HUES6 (cell line): ENCODE data around the gene ARID5B.

Source experiments
- H3K27ac ChIP-seq: 2 replicates; pipeline ENCODE4 v1.7.0; 2013; ENCODE audit warnings: low read depth, mild to moderate bottlenecking, low read length, inconsistent platforms
- H3K27me3 ChIP-seq: 2 replicates; pipeline ENCODE4 v1.6.1; 2013; ENCODE audit warnings: low read length; ENCODE audit not compliant: control insufficient read depth, insufficient read depth
- H3K36me3 ChIP-seq: 2 replicates; pipeline ENCODE4 v1.6.1; 2013; ENCODE audit warnings: low read length; ENCODE audit not compliant: control insufficient read depth, insufficient read depth
- H3K4me1 ChIP-seq: 2 replicates; pipeline ENCODE4 v1.6.1; 2013; ENCODE audit warnings: low read length; ENCODE audit not compliant: control insufficient read depth, insufficient read depth
- H3K4me3 ChIP-seq: 2 replicates; pipeline ENCODE4 v1.5.1; 2013; ENCODE audit warnings: low read depth, low read length
- H3K9ac ChIP-seq: one replicate; pipeline ENCODE4 v1.6.1; 2013; ENCODE audit warnings: mild to moderate bottlenecking, low read length
- H3K9me3 ChIP-seq: 2 replicates; pipeline ENCODE4 v1.6.1; 2013; ENCODE audit warnings: low read depth, low read length; ENCODE audit not compliant: control insufficient read depth, insufficient read depth

The ARID5B gene

GRCh38 chr10:61888744-61889143 is 12.8 kb upstream of the ARID5B start:
- Histone ChIP-seq H3K27me3 (0 out of 2 replicates have a peak, but pooled peaks cover 2% of the 10 kb centered on the region), H3K9ac (no peak overlapping the region), H3K4me1 (no peaks in the 10 kb centered on the region), H3K4me3 (no peak overlapping the region), H3K36me3 (no peaks in the 10 kb centered on the region), H3K27ac (no peak overlapping the region), H3K9me3 (no peaks in the 10 kb centered on the region)

- no peaks in the 10 kb centered on the region for H3K4me1 ChIP-seq
- no peak overlapping the region for H3K27ac ChIP-seq
These were observed 11.1 kb upstream of the ARID5B start for GRCh38 chr10:61890430-61890829.

GRCh38 chr10:61890881-61891409 is 10.6 kb upstream of the ARID5B start:
- Histone ChIP-seq H3K9me3 (no peaks in the 10 kb centered on the region), H3K9ac (no peak overlapping the region), H3K27me3 (no peaks in the 10 kb centered on the region), H3K4me3 (no peak overlapping the region), H3K36me3 (no peaks in the 10 kb centered on the region), H3K27ac (no peak overlapping the region), H3K4me1 (no peaks in the 10 kb centered on the region)

More at GRCh38 chr10:61890430-61890829, 11.1 kb upstream of the ARID5B start:
- Histone ChIP-seq H3K4me3 (no peak overlapping the region), H3K36me3 (no peaks in the 10 kb centered on the region), H3K9me3 (no peaks in the 10 kb centered on the region), H3K27me3 (no peaks in the 10 kb centered on the region), H3K9ac (no peak overlapping the region)

GRCh38 chr10:61891906-61892585 is 9.5 kb upstream of the ARID5B start:
- no peak overlapping the region for H3K9ac ChIP-seq
- no peaks in the 10 kb centered on the region for H3K9me3 ChIP-seq
- H3K4me3 ChIP-seq: no peak overlapping the region
- no peak overlapping the region for H3K27ac ChIP-seq
- no peaks in the 10 kb centered on the region for H3K4me1 ChIP-seq
- no peaks in the 10 kb centered on the region for H3K36me3 ChIP-seq
- peaks cover under 1% of the 10 kb centered on the region for H3K27me3 ChIP-seq

GRCh38 chr10:61892961-61893360 is 8.5 kb upstream of the ARID5B start:
- Histone ChIP-seq H3K4me3 (no peak overlapping the region), H3K9me3 (no peaks in the 10 kb centered on the region)

GRCh38 chr10:61894133-61894532 is 7.4 kb upstream of the ARID5B start:
- H3K4me3 ChIP-seq: no peak overlapping the region
- H3K4me1 ChIP-seq: peaks cover 19% of the 10 kb centered on the region
- H3K27ac ChIP-seq: no peak overlapping the region
- peaks cover 22% of the 10 kb centered on the region for H3K27me3 ChIP-seq
- H3K36me3 ChIP-seq: no peaks in the 10 kb centered on the region
- H3K9ac ChIP-seq: no peak overlapping the region
- no peaks in the 10 kb centered on the region for H3K9me3 ChIP-seq

More at GRCh38 chr10:61892961-61893360, 8.5 kb upstream of the ARID5B start:
- Histone ChIP-seq H3K9ac (no peak overlapping the region), H3K27me3 (peaks cover 10% of the 10 kb centered on the region), H3K36me3 (no peaks in the 10 kb centered on the region), H3K27ac (no peak overlapping the region), H3K4me1 (peaks cover 8% of the 10 kb centered on the region; the same call in 1 of the 2 replicates)

- H3K27ac ChIP-seq: no peak overlapping the region
- no peak overlapping the region for H3K4me3 ChIP-seq
These were observed 5.5 kb upstream of the ARID5B start for GRCh38 chr10:61895898-61896600.

GRCh38 chr10:61896854-61897661 is 4.4 kb upstream of the ARID5B start:
- Histone ChIP-seq H3K4me3 (peak overlapping the region; percentile 64), H3K27me3 (peaks cover 40% of the 10 kb centered on the region), H3K9me3 (no peaks in the 10 kb centered on the region), H3K27ac (no peak overlapping the region), H3K4me1 (peaks cover 28% of the 10 kb centered on the region), H3K9ac (no peak overlapping the region), H3K36me3 (no peaks in the 10 kb centered on the region)

More at GRCh38 chr10:61895898-61896600, 5.5 kb upstream of the ARID5B start:
- peaks cover 28% of the 10 kb centered on the region for H3K4me1 ChIP-seq
- no peaks in the 10 kb centered on the region for H3K36me3 ChIP-seq
- peaks cover 40% of the 10 kb centered on the region for H3K27me3 ChIP-seq
- H3K9me3 ChIP-seq: no peaks in the 10 kb centered on the region
- no peak overlapping the region for H3K9ac ChIP-seq

GRCh38 chr10:61897671-61898434 is 3.6 kb upstream of the ARID5B start:
- no peaks in the 10 kb centered on the region for H3K9me3 ChIP-seq
- H3K36me3 ChIP-seq: no peaks in the 10 kb centered on the region
- peaks cover 47% of the 10 kb centered on the region for H3K27me3 ChIP-seq
- H3K27ac ChIP-seq: no peak overlapping the region
- H3K4me3 ChIP-seq: peak overlapping the region; percentile 64
- peaks cover 28% of the 10 kb centered on the region for H3K4me1 ChIP-seq
- H3K9ac ChIP-seq: no peak overlapping the region

- H3K4me1 ChIP-seq: peaks cover 28% of the 10 kb centered on the region
- no peaks in the 10 kb centered on the region for H3K9me3 ChIP-seq
- peaks cover 51% of the 10 kb centered on the region for H3K27me3 ChIP-seq
- H3K27ac ChIP-seq: no peak overlapping the region
- no peaks in the 10 kb centered on the region for H3K36me3 ChIP-seq
- no peak overlapping the region for H3K4me3 ChIP-seq
- no peak overlapping the region for H3K9ac ChIP-seq
These were observed 3.1 kb upstream of the ARID5B start for GRCh38 chr10:61898435-61898778.
